Adipocyte (in vitro differentiated cells): ENCODE results near the gene AHCYL2.

ENCODE experiments used
- DNase-seq: peaks from one replicate; pipeline ENCODE4 v3.0.0-alpha.2; 2015; ENCODE audit warnings: low read depth
- H3K27me3 ChIP-seq: replicated peaks from 2 replicates; pipeline ENCODE4 v1.7.0; 2013; ENCODE audit warnings: mild to moderate bottlenecking, low read length, moderate library complexity; ENCODE audit not compliant: control insufficient read depth, insufficient read depth
- H3K36me3 ChIP-seq: 2 replicates; pipeline ENCODE4 v1.7.0; 2013; ENCODE audit warnings: low read length, mild to moderate bottlenecking, moderate library complexity; ENCODE audit not compliant: control insufficient read depth, insufficient read depth, severe bottlenecking
- H3K4me1 ChIP-seq: 2 replicates; pipeline ENCODE4 v1.7.0; 2013; ENCODE audit warnings: mild to moderate bottlenecking, low read length, moderate library complexity; ENCODE audit not compliant: control insufficient read depth, insufficient read depth
- H3K4me3 ChIP-seq: 2 replicates; pipeline ENCODE4 v1.7.0; 2013; ENCODE audit warnings: mild to moderate bottlenecking, low read length, moderate library complexity
- H3K9ac ChIP-seq: 2 replicates; pipeline ENCODE4 v1.7.0; 2013; ENCODE audit warnings: mild to moderate bottlenecking, low read length, moderate library complexity
- H3K9me3 ChIP-seq: 2 replicates; pipeline ENCODE4 v1.7.0; 2013; ENCODE audit warnings: mild to moderate bottlenecking, low read length, moderate library complexity; ENCODE audit not compliant: control insufficient read depth

Gene AHCYL2

GRCh38 chr7:129224251-129225205 is at the start of gene AHCYL2:
TSS of gene AHCYL2 (plus strand) at chr7:129225030.
- DNase-seq = peak; percentile 99
- H3K9ac ChIP-seq = peak within 1 kb of the TSS; percentile 97
- no peaks in the 10 kb centered on the region for H3K36me3 ChIP-seq
- H3K9me3 ChIP-seq = no peaks in the 10 kb centered on the region
- no peaks in the 10 kb centered on the region for H3K27me3 ChIP-seq
- peak within 1 kb of the TSS; percentile 96 for H3K4me3 ChIP-seq
- H3K4me1 ChIP-seq = peaks cover 18% of the 10 kb centered on the region

GRCh38 chr7:129176916-129177710 is 47.7 kb upstream of the AHCYL2 start:
- Histone ChIP-seq H3K4me3 (no peak overlapping the region), H3K36me3 (no peaks in the 10 kb centered on the region), H3K9ac (no peak overlapping the region), H3K27me3 (peaks cover 48% of the 10 kb centered on the region), H3K9me3 (no peaks in the 10 kb centered on the region), H3K4me1 (no peaks in the 10 kb centered on the region)
- no peak for DNase-seq

GRCh38 chr7:129184981-129185670 is 39.7 kb upstream of the AHCYL2 start:
- Histone ChIP-seq H3K9ac (no peak overlapping the region), H3K36me3 (no peaks in the 10 kb centered on the region), H3K4me1 (peaks cover 9% of the 10 kb centered on the region), H3K4me3 (no peak overlapping the region), H3K27me3 (peaks cover 46% of the 10 kb centered on the region), H3K9me3 (no peaks in the 10 kb centered on the region)
- DNase-seq = no peak

GRCh38 chr7:129186749-129187260 is 38.0 kb upstream of the AHCYL2 start:
- H3K4me3 ChIP-seq = no peak overlapping the region
- DNase-seq = no peak
- H3K36me3 ChIP-seq = no peaks in the 10 kb centered on the region
- H3K9me3 ChIP-seq = no peaks in the 10 kb centered on the region
- peaks cover 53% of the 10 kb centered on the region for H3K27me3 ChIP-seq
- no peak overlapping the region for H3K9ac ChIP-seq
- peaks cover 10% of the 10 kb centered on the region for H3K4me1 ChIP-seq

DNA sequence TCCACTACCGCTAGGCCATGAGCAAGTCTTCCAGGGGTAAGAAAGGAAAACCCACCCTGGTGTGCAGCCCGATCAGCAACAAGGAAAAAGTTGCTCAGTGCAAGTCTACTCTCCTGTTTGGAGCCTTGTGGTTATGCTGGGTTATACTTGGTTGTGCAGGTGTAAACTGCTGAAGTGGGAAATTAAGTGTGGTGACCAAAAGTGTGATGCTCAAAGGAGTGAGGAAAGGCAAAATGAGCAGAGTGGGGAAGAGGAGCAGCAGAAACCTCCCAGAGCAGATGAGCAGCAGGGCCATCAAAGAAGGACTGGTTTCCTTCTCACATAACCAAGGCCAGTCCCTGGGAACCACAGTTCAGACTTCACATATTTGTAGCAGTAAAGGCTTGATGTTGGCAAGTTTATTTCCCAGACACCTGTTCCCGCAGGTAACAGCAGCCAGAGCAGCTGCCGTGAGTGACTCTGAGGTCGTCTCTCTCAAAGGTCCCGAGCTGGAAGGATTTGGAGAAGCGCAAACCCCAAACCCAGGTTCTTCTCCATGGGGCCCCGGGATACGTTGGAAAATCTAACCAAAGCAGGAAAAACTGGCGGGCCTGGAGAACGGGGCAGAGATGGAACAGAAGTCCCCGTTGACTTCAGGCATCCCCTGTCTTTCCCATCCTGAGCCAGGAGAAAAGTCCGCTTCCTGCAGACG is 37.0 kb upstream of the AHCYL2 start:
- Histone ChIP-seq H3K27me3 (peaks cover 62% of the 10 kb centered on the region), H3K4me1 (peaks cover 10% of the 10 kb centered on the region), H3K36me3 (no peaks in the 10 kb centered on the region)

GRCh38 chr7:129188372-129188891 is 36.4 kb upstream of the AHCYL2 start, which contains the start of gene SMO:
TSS of gene SMO (plus strand) at chr7:129188633. CDS start at chr7:129189152, 519 bp downstream.
- DNase-seq = peak; percentile 88
- H3K4me3 ChIP-seq = peak within 1 kb of the TSS; percentile 78
- H3K9ac ChIP-seq = peak within 1 kb of the TSS; percentile 39
- no peaks in the 10 kb centered on the region for H3K9me3 ChIP-seq
- H3K27me3 ChIP-seq = peaks cover 65% of the 10 kb centered on the region
- H3K36me3 ChIP-seq = no peaks in the 10 kb centered on the region
- peaks cover 10% of the 10 kb centered on the region for H3K4me1 ChIP-seq

More for the DNA sequence above, 37.0 kb upstream of the AHCYL2 start:
- DNase-seq = no peak
- H3K9ac ChIP-seq = no peak overlapping the region
- H3K9me3 ChIP-seq = no peaks in the 10 kb centered on the region
- peak overlapping the region; percentile 78 for H3K4me3 ChIP-seq

DNA sequence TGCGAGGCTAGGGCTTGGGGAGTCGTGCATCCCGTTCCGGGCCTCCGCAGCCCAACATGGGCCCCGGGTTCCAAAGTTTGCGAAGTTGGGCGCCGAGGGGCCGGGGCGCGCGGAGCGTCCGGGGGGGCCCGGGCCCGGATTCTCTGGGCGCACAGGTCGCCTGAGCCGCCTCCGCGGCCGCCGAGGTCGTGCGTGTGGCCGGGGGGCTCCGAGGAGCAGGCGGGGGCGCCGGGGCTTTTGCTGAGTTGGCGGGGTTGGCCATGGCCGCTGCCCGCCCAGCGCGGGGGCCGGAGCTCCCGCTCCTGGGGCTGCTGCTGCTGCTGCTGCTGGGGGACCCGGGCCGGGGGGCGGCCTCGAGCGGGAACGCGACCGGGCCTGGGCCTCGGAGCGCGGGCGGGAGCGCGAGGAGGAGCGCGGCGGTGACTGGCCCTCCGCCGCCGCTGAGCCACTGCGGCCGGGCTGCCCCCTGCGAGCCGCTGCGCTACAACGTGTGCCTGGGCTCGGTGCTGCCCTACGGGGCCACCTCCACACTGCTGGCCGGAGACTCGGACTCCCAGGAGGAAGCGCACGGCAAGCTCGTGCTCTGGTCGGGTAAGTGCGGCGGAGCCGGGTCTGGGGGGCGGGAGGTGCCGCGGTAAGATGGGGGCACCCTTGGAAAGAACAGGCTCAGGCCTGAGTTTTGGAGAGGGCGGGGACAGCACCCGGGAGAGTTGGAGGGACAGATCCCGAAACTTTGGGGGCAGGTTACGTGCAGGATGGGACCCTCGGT is 35.8 kb upstream of the AHCYL2 start:
- H3K27me3 ChIP-seq = peaks cover 65% of the 10 kb centered on the region
- no peaks in the 10 kb centered on the region for H3K9me3 ChIP-seq
- peak overlapping the region; percentile 39 for H3K9ac ChIP-seq
- peak; percentile 71 for DNase-seq
- H3K4me1 ChIP-seq = peaks cover 10% of the 10 kb centered on the region
- H3K36me3 ChIP-seq = no peaks in the 10 kb centered on the region
- peak overlapping the region; percentile 78 for H3K4me3 ChIP-seq

- Histone ChIP-seq H3K9me3 (no peaks in the 10 kb centered on the region), H3K4me3 (peak overlapping the region; percentile 78), H3K4me1 (peaks cover 10% of the 10 kb centered on the region), H3K36me3 (no peaks in the 10 kb centered on the region), H3K9ac (peak overlapping the region; percentile 39), H3K27me3 (peaks cover 65% of the 10 kb centered on the region)
- peak; percentile 46 for DNase-seq
Measured at GRCh38 chr7:129189661-129190310, 35.0 kb upstream of the AHCYL2 start.

GRCh38 chr7:129191272-129191671 is 33.6 kb upstream of the AHCYL2 start:
- Histone ChIP-seq H3K9ac (no peak overlapping the region), H3K9me3 (no peaks in the 10 kb centered on the region), H3K36me3 (no peaks in the 10 kb centered on the region), H3K4me3 (no peak overlapping the region), H3K27me3 (peaks cover 53% of the 10 kb centered on the region), H3K4me1 (peaks cover 10% of the 10 kb centered on the region)
- DNase-seq = no peak
